ENCODE data around the gene DYSF.

DYSF gene

GRCh38 chr2:71605781-71606241, 152.4 kb downstream of the DYSF start:
- no peak for DNase-seq

DNA sequence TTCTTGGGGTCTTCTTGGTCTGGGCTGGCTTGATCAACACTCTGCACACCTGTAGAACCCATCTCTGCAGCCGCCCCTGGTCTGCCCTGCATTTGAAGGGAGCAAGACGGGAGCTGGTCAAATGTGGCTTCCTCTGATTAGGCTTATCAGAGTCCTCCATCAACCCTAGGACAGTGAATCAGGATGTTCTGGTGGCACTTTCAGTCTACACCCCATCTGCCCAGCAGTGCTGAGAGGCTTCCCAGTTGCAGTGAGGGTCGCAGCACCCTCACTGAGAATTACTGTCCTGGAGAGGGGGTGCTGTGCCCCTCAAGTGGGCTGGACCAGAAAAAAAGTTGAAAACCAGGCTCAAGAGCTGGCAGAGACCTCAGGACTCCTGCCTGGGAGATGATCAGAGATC, 152.9 kb downstream of the DYSF start:
- DNase-seq: no peak

- no peak for DNase-seq
Measured at GRCh38 chr2:71607151-71607889, 154.0 kb downstream of the DYSF start.

DNA sequence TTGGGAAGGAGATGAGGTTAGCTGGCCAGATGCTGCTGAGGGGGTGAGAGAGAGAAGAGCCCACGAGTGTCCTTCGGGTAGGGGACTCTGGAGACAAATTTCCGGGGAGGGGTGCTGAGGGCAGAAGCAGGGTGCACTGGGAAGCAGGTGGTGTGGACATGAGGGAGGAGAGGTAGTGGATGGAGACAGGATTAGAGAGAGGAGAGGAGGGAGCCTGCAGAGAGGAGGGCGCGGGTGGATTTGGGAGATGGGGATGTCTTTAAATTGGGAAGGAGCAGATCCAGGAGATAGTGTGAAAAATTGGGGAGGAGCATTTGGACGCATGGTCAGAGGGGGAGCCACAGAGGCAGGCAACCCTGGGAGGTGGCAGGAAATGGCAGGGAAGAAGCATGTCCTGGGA, 154.7 kb downstream of the DYSF start:
- DNase-seq: no peak

- no peak for DNase-seq
Measured at GRCh38 chr2:71608441-71608840, 155.1 kb downstream of the DYSF start.

- DNase-seq: no peak
Measured at GRCh38 chr2:71609029-71609428, 155.7 kb downstream of the DYSF start.

- DNase-seq: no peak
Measured at GRCh38 chr2:71609441-71609840, 156.1 kb downstream of the DYSF start.

DNA sequence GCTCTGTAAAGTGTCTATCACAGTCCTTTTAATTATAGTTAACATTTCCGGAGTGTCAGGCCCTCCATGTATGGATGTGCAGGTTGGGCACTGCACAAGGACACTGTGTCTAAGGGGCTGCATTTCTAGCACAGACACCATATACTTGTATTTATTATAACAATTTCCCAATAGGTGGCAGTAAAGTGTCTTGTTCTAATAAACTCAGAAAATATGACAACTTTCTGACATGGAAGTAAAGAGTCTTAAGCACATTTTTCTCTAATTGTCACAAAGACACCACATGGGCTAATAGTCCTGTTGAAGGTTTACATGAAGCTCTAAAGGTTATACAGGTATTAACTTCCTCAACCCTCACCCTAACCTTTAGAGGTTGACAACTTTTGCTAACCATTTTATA, 156.6 kb downstream of the DYSF start:
- DNase-seq: no peak

DNA sequence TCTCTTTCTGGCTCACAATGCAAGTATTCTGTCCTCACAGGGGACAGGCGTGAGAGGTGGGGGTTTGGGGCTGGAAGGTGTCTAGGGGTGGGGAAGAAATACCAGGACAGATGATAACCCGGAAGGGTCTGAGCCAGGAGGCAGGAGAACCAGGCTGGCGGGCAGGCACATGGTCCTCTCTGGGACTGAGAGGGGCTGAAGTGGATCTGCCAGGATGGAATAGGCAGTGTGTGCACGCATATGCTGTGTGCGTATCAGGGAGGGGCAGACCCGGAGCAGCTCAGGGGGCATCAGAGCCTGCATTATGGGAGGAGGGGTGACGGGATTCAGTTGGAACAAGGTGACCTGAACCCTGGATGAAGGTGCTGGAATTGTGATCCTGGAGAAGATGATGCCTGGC, 157.3 kb downstream of the DYSF start:
- no peak for DNase-seq

GRCh38 chr2:71611247-71611646, 157.9 kb downstream of the DYSF start:
- no peak for DNase-seq

- DNase-seq: no peak
Measured at GRCh38 chr2:71611781-71612527, 158.6 kb downstream of the DYSF start.

GRCh38 chr2:71612581-71613402, 159.4 kb downstream of the DYSF start:
- no peak for DNase-seq

DNA sequence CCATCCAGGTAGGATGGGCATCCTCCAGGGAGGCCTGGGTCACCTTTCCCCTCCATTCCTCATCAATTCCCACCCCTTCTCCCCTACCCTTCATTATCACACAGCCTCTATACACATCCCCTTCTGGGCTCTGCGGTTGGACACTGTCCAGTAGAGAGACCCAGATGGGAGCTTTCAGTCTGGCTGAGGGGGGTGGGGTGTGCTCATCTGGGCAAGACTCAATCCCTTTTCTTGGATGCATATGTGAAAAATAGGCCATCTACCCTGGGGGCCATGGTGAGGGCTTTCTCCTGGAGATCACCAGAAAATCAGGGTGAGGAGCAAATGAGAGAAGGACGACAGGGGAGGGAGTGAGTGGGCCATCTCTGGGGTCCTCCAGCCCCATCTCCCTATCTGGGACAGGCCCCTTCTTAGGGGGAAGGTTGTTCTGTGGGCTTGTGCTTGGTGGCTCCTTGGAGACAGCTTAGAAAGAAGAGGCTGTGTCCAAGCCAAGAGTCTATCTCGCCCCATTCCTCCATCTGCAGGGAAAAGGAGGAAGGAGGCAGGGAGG, 160.1 kb downstream of the DYSF start:
- no peak for DNase-seq

GRCh38 chr2:71613953-71614925, 160.9 kb downstream of the DYSF start:
- DNase-seq: no peak

GRCh38 chr2:71614976-71615766, 161.8 kb downstream of the DYSF start:
- DNase-seq: no peak

DNA sequence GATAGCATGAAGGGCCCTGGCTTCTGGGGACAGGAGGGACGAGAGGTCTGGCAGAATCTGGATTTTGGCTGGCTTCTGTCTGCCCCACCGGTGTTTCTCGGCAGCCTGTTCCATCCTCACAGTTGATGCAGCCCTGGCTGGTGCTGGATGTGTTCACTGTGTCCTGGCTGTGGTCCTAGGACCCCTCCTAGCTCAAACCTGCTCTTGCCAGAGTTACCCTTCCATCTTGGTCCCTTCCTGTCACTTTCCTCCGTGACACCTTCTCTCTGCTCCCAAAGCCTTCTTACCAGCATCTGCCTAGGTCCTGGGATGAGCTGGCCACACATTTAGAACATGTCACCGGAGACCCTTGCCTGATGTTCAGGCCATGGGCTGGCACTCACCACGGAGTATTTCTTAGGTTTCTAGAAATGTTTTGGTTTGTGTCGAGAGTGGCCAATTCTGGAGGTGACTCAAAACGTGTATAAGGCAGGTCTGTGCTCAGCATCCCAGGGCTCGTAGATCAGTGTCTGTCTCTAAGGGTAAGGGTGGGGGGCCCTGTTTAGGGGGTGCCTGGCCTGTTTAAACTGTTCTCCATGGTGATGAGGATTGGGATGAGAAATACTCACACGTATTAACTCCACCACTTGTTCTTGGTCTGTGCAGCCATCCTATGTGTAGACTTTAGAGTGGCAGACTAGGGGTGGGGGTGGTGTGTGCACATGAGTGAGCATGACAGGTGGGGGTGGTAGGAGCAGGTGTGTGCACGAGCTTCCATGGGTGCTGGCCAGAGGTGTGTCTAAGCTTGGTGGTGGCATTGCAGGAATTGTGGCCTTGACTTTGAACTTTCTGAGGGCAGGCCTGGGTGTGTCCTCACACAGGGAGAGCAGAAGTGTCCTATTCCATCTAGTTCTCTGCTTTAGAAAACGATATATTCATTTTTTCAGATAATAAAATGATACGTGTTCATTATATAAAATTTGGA, 162.7 kb downstream of the DYSF start:
- DNase-seq: no peak

DNA sequence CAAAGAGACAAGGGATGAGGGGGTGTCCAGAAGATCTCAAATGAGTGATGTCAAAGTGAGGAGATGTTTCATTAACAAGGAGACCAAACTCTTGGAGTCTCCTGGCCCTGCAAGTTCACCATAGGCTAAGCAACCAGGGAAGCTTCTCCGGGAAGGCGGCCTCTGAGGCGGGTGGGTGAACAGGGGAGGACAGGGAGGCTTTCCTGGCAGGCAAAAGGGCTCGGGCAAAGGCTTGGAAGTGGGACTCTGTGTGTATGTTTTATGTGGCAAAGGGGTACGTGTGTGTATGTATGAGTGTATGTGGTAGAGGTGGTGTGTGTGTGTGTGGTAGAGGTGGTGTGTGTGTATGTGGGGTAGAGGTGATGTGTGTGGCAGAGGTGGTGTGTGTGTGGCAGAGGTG, 163.9 kb downstream of the DYSF start:
- DNase-seq: no peak

GRCh38 chr2:71618327-71619113, 165.2 kb downstream of the DYSF start:
- no peak for DNase-seq

DNA sequence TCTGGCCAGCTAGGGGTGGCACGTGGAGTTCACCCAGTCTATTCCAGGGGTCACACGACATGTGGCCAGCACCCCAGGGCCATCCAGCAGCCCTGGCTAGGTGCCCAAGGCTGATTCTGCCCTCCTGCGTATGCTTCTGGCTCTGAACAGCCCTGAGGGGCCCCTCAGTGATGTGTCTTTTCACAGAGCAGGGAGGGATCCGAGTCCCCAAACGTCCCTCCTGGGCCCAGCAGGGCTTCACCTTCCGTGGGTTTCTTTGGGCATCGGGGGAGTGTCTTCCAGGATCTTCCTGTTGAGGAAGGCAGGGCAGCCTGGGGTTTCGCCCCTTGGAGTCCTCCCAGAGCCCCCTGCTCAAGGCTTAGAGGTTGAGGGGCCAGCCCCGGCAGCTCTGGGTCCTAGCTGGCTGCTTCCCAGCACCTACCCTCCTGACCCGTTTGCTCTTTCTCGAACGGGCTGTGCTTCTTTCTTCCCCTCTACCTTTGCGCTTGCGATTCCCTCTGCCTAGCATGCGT, 165.9 kb downstream of the DYSF start:
- no peak for DNase-seq

Data from stimulated activated CD4-positive, alpha-beta T cell treated with anti-CD3 and anti-CD28 coated beads, Interleukin-4, amount 100 ng/mL, for 4 hours (primary cell).